Left lung (tissue), 10 donors: ENCODE data around the gene JADE2. TPM values are rescaled to one million over a fixed set of nuclear protein-coding genes. Genes with fewer than 3 reads are reported as not detected.

Experiments used
- ATAC-seq: fragments of 200-7000 bp; cut with Tn5 transposase; one replicate; pipeline ENCODE4 v1.9.1; 2020; ENCODE audit warnings: moderate library complexity
- DNase-seq, 4 donors: peaks; one replicate each; pipeline ENCODE4 v3.0.0-alpha.2; 2013 to 2020
- H3K27ac ChIP-seq, 2 donors: fragments of 200-600 bp; sonication (generic) in 1 of 2; one replicate each; pipeline versions ENCODE4 v1.5.0 to v1.8.0; 2020 to 2021
- H3K27me3 ChIP-seq, 2 donors: fragments of 200-600 bp; sonication (generic) in 1 of 2; one replicate each; pipeline versions ENCODE4 v1.5.0 to v1.8.0; 2020 to 2021
- H3K36me3 ChIP-seq, 2 donors: fragments of 200-600 bp; sonication (generic) in 1 of 2; one replicate each; pipeline versions ENCODE4 v1.5.0 to v1.8.0; 2020 to 2021
- H3K4me1 ChIP-seq, 2 donors: fragments of 200-600 bp; one replicate each; pipeline ENCODE4 v1.8.0; 2021
- H3K4me3 ChIP-seq, 2 donors: fragments of 200-600 bp; sonication (generic) in 1 of 2; one replicate each; pipeline versions ENCODE4 v1.5.0 to v1.8.0; 2020 to 2021; ENCODE audit warnings: mild to moderate bottlenecking in 1 of 2
- H3K9me3 ChIP-seq, 2 donors: fragments of 200-600 bp; sonication (generic) in 1 of 2; one replicate each; pipeline versions ENCODE4 v1.5.0 to v1.8.0; 2020 to 2021
- CTCF ChIP-seq, 2 donors: fragments of 200-600 bp; sonication (generic) in 1 of 2; IDR thresholded peaks; one replicate each; pipeline versions ENCODE4 v1.5.0 to v1.8.0; 2021; ENCODE audit warnings: antibody characterized with exemption in 2 of 2
- intact Hi-C, 2 donors: fragments of 100-400 bp; cut with DNase I; formaldehyde crosslinking; loops; one replicate each; pipeline versions ENCODE4 v1.11.2 to v1.14.2; 2022
- polyA plus RNA-seq, 6 donors: library from polyadenylated mRNA; unstranded; fragments of 120-200 nt; gene quantifications; one replicate each; pipeline ENCODE4 v1.2.1, GENCODE V29; 2013; ENCODE audit not compliant: insufficient read length in 6 of 6
- total RNA-seq, 2 donors: library from RNA; stranded (reverse); fragmentation: NEBNext Ultra II Directional; extraction: Animal tissue kit (Norgen Biotek cat#: 25700); gene quantifications; one replicate each; pipeline ENCODE4 v1.2.1, GENCODE V29; 2021
- donor health status: DM: no; HTN: yes; CAD: no.
- donor health status: DM: no; HTN: no; CAD: no.

Gene JADE2
- total and polyA plus RNA-seq, 8 donors, result 13.5 to 51.1 (median 17.3) TPM

DNA sequence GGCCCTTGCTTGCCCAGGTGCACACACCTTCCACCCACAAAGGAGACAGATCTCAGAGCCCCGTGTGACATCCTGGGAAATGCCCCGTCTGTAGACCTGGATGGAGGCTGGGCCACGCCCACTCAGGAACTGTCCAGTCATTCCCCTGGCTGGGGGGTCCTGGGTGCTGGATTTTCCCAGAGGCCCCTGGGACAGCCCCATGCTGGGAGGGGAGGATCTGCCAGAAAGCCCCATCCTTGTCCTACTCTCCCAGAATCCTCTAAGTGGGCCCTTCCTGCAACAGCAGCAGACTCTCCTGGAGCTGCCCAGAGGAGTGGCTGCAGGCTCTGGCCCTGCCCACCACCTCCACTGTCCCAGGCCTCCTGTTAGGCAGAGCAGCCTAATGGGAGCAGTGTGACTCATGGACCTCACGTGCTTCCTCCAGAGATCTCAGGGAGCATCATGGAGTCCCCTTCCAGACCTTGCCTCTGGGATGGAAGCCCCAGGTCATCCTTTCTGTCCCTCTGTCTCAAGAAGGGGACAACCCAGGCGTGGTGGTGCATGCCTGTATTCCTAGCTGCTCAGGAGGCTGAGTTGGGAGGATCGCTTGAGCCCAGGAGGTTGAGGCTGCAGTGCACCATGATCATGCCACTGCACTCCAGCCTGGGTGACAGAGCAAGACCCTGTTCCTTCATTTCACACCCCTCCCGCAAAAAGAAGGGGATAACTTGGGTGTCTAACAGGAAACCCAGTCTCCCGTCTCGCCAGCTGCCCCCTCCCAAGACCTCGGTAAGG is 51.7 kb downstream of the JADE2 start:
- TF ChIP-seq CTCF (IDR thresholded peaks at IDR 0.05), result no peak
- intact Hi-C loops, result no loop called here
- H3K9me3 ChIP-seq, result no peaks in the 10 kb centered on the region

GRCh38 chr5:134577796-134578577 is 52.5 kb downstream of the JADE2 start:
- Histone ChIP-seq H3K4me3 (no peak overlapping the region), H3K4me1 (peaks cover 0 to 37% of the 10 kb centered on the region in 2 donors), H3K27ac (peak overlapping the region in 1 of 2 donors; percentile 45), H3K9me3 (no peaks in the 10 kb centered on the region), H3K27me3 (no peaks in the 10 kb centered on the region), H3K36me3 (peaks cover 0 to 67% of the 10 kb centered on the region in 2 donors)
- peak; percentile 86 for ATAC-seq
- peak; percentile 65 to 94 (median 80) for DNase-seq
- intact Hi-C loops, result no loop called here
- TF ChIP-seq CTCF (IDR thresholded peaks at IDR 0.05), result peak; percentile 85 to 92

More for the DNA sequence above, 51.7 kb downstream of the JADE2 start:
- H3K36me3 ChIP-seq, result peaks cover 0 to 75% of the 10 kb centered on the region in 2 donors
- peak overlapping the region in 1 of 2 donors; percentile 45 for H3K27ac ChIP-seq
- peaks cover 0 to 37% of the 10 kb centered on the region in 2 donors for H3K4me1 ChIP-seq
- no peak overlapping the region for H3K4me3 ChIP-seq
- ATAC-seq, result peak; percentile 59
- no peaks in the 10 kb centered on the region for H3K27me3 ChIP-seq
- DNase-seq, result peak in 1 of 4 donors; percentile 60

DNA sequence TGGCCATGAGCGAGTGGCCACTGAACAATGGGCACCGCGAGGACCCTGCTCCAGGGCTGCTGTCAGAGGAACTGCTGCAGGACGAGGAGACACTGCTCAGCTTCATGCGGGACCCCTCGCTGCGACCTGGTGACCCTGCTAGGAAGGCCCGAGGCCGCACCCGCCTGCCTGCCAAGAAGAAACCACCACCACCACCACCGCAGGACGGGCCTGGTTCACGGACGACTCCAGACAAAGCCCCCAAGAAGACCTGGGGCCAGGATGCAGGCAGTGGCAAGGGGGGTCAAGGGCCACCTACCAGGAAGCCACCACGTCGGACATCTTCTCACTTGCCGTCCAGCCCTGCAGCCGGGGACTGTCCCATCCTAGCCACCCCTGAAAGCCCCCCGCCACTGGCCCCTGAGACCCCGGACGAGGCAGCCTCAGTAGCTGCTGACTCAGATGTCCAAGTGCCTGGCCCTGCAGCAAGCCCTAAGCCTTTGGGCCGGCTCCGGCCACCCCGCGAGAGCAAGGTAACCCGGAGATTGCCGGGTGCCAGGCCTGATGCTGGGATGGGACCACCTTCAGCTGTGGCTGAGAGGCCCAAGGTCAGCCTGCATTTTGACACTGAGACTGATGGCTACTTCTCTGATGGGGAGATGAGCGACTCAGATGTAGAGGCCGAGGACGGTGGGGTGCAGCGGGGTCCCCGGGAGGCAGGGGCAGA is 53.3 kb downstream of the JADE2 start:
- DNase-seq (peak in 2 of 4 donors; percentile 15 to 74), ATAC-seq (no peak)
- TF ChIP-seq CTCF (IDR thresholded peaks at IDR 0.05), result no peak
- peaks cover 0 to 59% of the 10 kb centered on the region in 2 donors for H3K36me3 ChIP-seq
- no peaks in the 10 kb centered on the region for H3K27me3 ChIP-seq
- no peak overlapping the region for H3K4me3 ChIP-seq
- intact Hi-C loops, result no loop called here
- H3K27ac ChIP-seq, result no peak overlapping the region
- peaks cover 0 to 37% of the 10 kb centered on the region in 2 donors for H3K4me1 ChIP-seq
- no peaks in the 10 kb centered on the region for H3K9me3 ChIP-seq

DNA sequence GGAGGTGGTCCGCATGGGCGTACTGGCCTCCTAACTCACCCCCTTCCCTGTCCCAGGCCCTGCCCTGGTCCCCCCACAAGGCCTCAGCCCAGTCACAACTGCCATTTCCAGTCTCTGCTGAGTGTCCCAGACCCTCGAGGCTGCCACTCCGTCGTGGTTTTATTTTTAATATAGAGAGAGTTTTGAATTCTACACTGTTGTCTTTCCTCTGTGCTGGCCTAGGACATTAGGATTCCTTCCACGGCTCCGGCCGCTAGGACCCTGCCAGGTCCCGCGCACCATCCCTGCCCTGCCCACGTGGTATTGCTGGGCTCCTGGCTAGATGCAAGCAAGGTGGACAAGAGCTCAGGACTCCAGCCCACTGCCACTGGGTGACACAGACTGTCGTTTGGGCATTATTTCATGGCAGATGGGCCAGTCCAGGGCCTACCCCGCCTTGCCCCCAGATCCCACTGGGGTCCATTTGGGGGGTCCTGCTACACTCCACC is 53.9 kb downstream of the JADE2 start:
- no peak for TF ChIP-seq CTCF (IDR thresholded peaks at IDR 0.05)
- DNase-seq, result peak in 1 of 4 donors; percentile 71
- H3K36me3 ChIP-seq, result peaks cover 0 to 53% of the 10 kb centered on the region in 2 donors

More for the DNA sequence above, 53.9 kb downstream of the JADE2 start:
- Histone ChIP-seq H3K9me3 (no peaks in the 10 kb centered on the region), H3K4me3 (no peak overlapping the region), H3K27me3 (no peaks in the 10 kb centered on the region), H3K4me1 (peaks cover 0 to 37% of the 10 kb centered on the region in 2 donors), H3K27ac (no peak overlapping the region)
- intact Hi-C loops, result no loop called here
- ATAC-seq, result no peak
